Adrenal gland (tissue), 12 donors: ENCODE data around the gene SIGLEC12. TPM values are rescaled to one million over a fixed set of nuclear protein-coding genes. Genes with fewer than 3 reads are reported as not detected.

Source experiments
- DNase-seq, 7 donors: peaks; one replicate each; pipeline ENCODE4 v3.0.0-alpha.2; 2019 to 2020
- H3K27ac ChIP-seq, 5 donors: fragments of 200-600 bp; sonication (generic) in 4 of 5; 1 replicate in 3 of 5; 2 replicates in 2 of 5; pipeline versions ENCODE4 v1.5.1 to v1.8.0; 2016 to 2020; ENCODE audit warnings: mild to moderate bottlenecking in 1 of 5
- H3K27me3 ChIP-seq: fragments of 200-600 bp; 2 replicates; pipeline ENCODE4 v1.8.0; 2021
- H3K36me3 ChIP-seq, 2 donors: fragments of 200-600 bp; replicated peaks in 1 of 2; 1 replicate in 1 of 2; 2 replicates in 1 of 2; pipeline versions ENCODE4 v1.5.1 to v1.8.0; 2018 to 2022
- H3K4me1 ChIP-seq, 2 donors: fragments of 200-600 bp; replicated peaks in 1 of 2; 1 replicate in 1 of 2; 2 replicates in 1 of 2; pipeline versions ENCODE4 v1.5.1 to v1.8.0; 2018 to 2021
- H3K4me3 ChIP-seq, 4 donors: fragments of 200-600 bp; sonication (generic) in 3 of 4; one replicate each; pipeline ENCODE4 v1.5.1; 2016 to 2018
- H3K9me3 ChIP-seq, 3 donors: fragments of 200-600 bp; sonication (generic) in 1 of 3; replicated peaks in 1 of 3; 1 replicate in 2 of 3; 2 replicates in 1 of 3; pipeline versions ENCODE4 v1.5.1 to v1.8.0; 2016 to 2021
- POLR2A ChIP-seq, 2 donors: fragments of 450-650 bp; IDR thresholded peaks; one replicate each; pipeline ENCODE4 v1.6.1; 2017; ENCODE audit warnings: antibody characterized with exemption in 2 of 2, mild to moderate bottlenecking in 2 of 2, moderate library complexity in 1 of 2
- WGBS, 4 donors: extraction: QIAGEN DNeasy Blood & Tissue Kit in 2 of 4; methylation state at CpG; one replicate each; pipeline versions ENCODE4 v1.1.5 to v1.1.7; 2013 to 2017; 5-methylcytosine and 5-hydroxymethylcytosine counted together
- intact Hi-C, 2 donors: fragments of 100-400 bp; cut with DNase I; formaldehyde crosslinking; loops; one replicate each; pipeline versions ENCODE4 v1.14.1 to v1.15.0; 2022 to 2023
- polyA plus RNA-seq, 3 donors: library from polyadenylated mRNA; stranded (reverse); fragments of 200-250 nt in 2 of 3; fragments of 350-450 nt in 1 of 3; fragmentation: Illumina TruSeq in 1 of 3; extraction: RNeasy Lipid Tissue Mini Kit (QIAGEN cat#74804) in 1 of 3; gene quantifications; one replicate each; pipeline ENCODE4 v1.2.3, GENCODE V29; 2013 to 2014
- total RNA-seq, 9 donors: library from RNA; depleted of rRNA in 4 of 9; stranded (reverse); fragments of >200 nt in 4 of 9; fragments of 120-200 nt in 1 of 9; fragmentation: NEBNext Ultra II Directional in 1 of 9; extraction: Animal tissue kit (Norgen Biotek cat#: 25700) in 1 of 9; gene quantifications; one replicate each; pipeline versions ENCODE4 v1.1.0 to v1.2.4, GENCODE V29; 2013 to 2023
- TF ChIP-seq, protein P1 (sequence below), 6 experiments: fragments of 450-650 bp in 4 of 6; fragments of 200-600 bp in 2 of 6; sonication (generic) in 1 of 6; IDR thresholded peaks; 1 replicate in 5 of 6; 2 replicates in 1 of 6; pipeline versions ENCODE4 v1.5.1 to v1.8.0; 2016 to 2021; ENCODE audit warnings: antibody characterized with exemption in 6 of 6, mild to moderate bottlenecking in 2 of 6, moderate library complexity in 1 of 6
- donor health status: healthy with polysubstance abuse.
- donor health status: Bipolar disorder and iron deficiency.
- donor health status: DM: yes; HTN: yes; CAD: no.
- donor health status: DM: no; HTN: no; CAD: no.
- donor health status: DM: no; HTN: no; CAD: no.
- donor health status: DM: yes; HTN: yes; CAD: no.

SIGLEC12 gene
- total and polyA plus RNA-seq, 12 donors: 0.30 to 3.1 (median 0.82) TPM; not detected in 2

GRCh38 chr19:51461723-51462161, 39.9 kb downstream of the SIGLEC12 start:
- WGBS, 4 donors: 53 to 68% (median 56%) methylated on average over 6 to 8 of the region's 8 CpGs
- peaks cover 5% of the 10 kb centered on the region for H3K27me3 ChIP-seq

GRCh38 chr19:51460164-51460992, 41.2 kb downstream of the SIGLEC12 start:
- Histone ChIP-seq H3K9me3 (no peaks in the 10 kb centered on the region), H3K36me3 (no peaks in the 10 kb centered on the region), H3K27ac (peak overlapping the region in 1 of 5 donors; percentile 68), H3K27me3 (peaks cover 5% of the 10 kb centered on the region), H3K4me3 (no peak overlapping the region), H3K4me1 (no peaks in the 10 kb centered on the region)
- TF ChIP-seq, protein P1, sequence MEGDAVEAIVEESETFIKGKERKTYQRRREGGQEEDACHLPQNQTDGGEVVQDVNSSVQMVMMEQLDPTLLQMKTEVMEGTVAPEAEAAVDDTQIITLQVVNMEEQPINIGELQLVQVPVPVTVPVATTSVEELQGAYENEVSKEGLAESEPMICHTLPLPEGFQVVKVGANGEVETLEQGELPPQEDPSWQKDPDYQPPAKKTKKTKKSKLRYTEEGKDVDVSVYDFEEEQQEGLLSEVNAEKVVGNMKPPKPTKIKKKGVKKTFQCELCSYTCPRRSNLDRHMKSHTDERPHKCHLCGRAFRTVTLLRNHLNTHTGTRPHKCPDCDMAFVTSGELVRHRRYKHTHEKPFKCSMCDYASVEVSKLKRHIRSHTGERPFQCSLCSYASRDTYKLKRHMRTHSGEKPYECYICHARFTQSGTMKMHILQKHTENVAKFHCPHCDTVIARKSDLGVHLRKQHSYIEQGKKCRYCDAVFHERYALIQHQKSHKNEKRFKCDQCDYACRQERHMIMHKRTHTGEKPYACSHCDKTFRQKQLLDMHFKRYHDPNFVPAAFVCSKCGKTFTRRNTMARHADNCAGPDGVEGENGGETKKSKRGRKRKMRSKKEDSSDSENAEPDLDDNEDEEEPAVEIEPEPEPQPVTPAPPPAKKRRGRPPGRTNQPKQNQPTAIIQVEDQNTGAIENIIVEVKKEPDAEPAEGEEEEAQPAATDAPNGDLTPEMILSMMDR (IDR thresholded peaks at IDR 0.05): no peak
- no peak for TF ChIP-seq POLR2A (IDR thresholded peaks at IDR 0.05)
- WGBS, 4 donors: 55 to 58% (median 55%) methylated on average over 8 to 13 of the region's 13 CpGs
- peak in 1 of 7 donors; percentile 23 for DNase-seq
- intact Hi-C loops: loop anchor here in 1 of 2 donors (10.0 kb wide), 1 partner anchor 194 kb away; no protein-coding TSS in a partner anchor

More at GRCh38 chr19:51461723-51462161, 39.9 kb downstream of the SIGLEC12 start:
- no peaks in the 10 kb centered on the region for H3K9me3 ChIP-seq
- H3K4me3 ChIP-seq: no peak overlapping the region
- H3K36me3 ChIP-seq: no peaks in the 10 kb centered on the region
- H3K27ac ChIP-seq: peak overlapping the region in 3 of 5 donors; percentile 30 to 69 (median 37)
- no peaks in the 10 kb centered on the region for H3K4me1 ChIP-seq
- intact Hi-C loops: loop anchor here in 1 of 2 donors (10.0 kb wide), 1 partner anchor 193 kb away; no protein-coding TSS in a partner anchor
- peak in 6 of 7 donors; percentile 25 to 58 (median 36) for DNase-seq
- TF ChIP-seq, protein P1 (IDR thresholded peaks at IDR 0.05): no peak
- TF ChIP-seq POLR2A (IDR thresholded peaks at IDR 0.05): no peak

DNA sequence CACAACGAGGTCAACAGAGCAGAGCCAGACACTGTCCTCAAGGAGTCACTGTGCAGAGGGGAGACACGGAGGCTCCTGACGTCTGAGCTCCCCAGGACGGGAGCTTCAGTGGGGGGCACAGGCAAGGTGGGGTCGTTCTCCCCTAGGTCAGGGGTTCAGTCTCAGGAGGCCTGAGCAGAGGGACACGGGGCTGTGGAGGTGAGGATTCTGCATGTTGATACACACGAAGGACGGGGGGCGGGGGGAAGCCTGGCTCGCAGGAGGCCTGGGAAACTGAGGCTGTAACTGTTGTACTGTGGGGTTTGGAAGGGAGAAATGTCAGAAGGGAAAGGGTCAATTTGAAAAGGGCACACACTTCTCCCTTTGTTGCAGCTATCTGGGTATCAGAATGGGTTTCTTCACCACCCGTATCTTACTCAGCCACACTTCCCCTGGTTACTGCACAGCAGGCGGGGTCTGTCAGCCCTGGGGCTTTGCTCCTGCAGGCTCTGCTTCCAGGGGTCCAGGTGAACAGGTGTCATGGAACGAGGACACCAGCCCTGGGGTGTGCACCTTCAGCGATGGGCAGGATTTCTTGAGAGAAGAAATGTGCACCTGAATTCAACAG, 42.6 kb downstream of the SIGLEC12 start:
- Histone ChIP-seq H3K36me3 (no peaks in the 10 kb centered on the region), H3K27ac (no peak overlapping the region), H3K9me3 (no peaks in the 10 kb centered on the region), H3K4me3 (no peak overlapping the region), H3K27me3 (peaks cover 5% of the 10 kb centered on the region), H3K4me1 (no peaks in the 10 kb centered on the region)
- peak in 1 of 7 donors; percentile 16 for DNase-seq
- WGBS, 4 donors: 74 to 82% (median 78%) methylated on average over 10 to 14 of the region's 14 CpGs
- TF ChIP-seq, protein P1 (IDR thresholded peaks at IDR 0.05): no peak
- no peak for TF ChIP-seq POLR2A (IDR thresholded peaks at IDR 0.05)
- intact Hi-C loops: no loop called here

- H3K4me1 ChIP-seq: no peaks in the 10 kb centered on the region
- peak within 1 kb of the TSS in 3 of 5 donors; percentile 27 to 65 (median 44) for H3K27ac ChIP-seq
- 48 to 63% (median 54%) methylated on average over 7 to 10 of the region's 10 CpGs for WGBS, 4 donors
- TF ChIP-seq, protein P1 (IDR thresholded peaks at IDR 0.05): no peak
- no peak for TF ChIP-seq POLR2A (IDR thresholded peaks at IDR 0.05)
- peak in 1 of 7 donors; percentile 15 for DNase-seq
- peaks cover 5% of the 10 kb centered on the region for H3K27me3 ChIP-seq
- no peaks in the 10 kb centered on the region for H3K36me3 ChIP-seq
- intact Hi-C loops: no loop called here
- H3K9me3 ChIP-seq: no peaks in the 10 kb centered on the region
- no peak within 1 kb of the TSS for H3K4me3 ChIP-seq
These were observed 43.5 kb downstream of the SIGLEC12 start, which contains the start of gene SIGLEC8 for GRCh38 chr19:51458051-51458645. Gene SIGLEC8, minus strand, starts transcription at chr19:51458454. Its CDS starts 67 bp downstream, at chr19:51458387.
